ENCODE results near the gene PLB1. TPM values are rescaled to one million over a fixed set of nuclear protein-coding genes. Genes with fewer than 3 reads are reported as not detected.

PLB1 gene
- total RNA-seq, 2 experiments from 2014 or later: 0.25 to 0.50 TPM

GRCh38 chr2:28598484-28598883, 102.6 kb downstream of the PLB1 start:
- CTCF ChIA-PET: interaction anchor here (2.4 to 7.4 kb wide), 2 partner anchors 31 to 153 kb away, joined by 10 to 156 read pairs; partner anchors contain the start of gene PPP1CB
- Mint-ChIP-seq H3K9me3 (no peaks in the 10 kb centered on the region), H3K36me3 (ENCODE audit: low read depth) (no peaks in the 10 kb centered on the region), H3K27me3 (no peaks in the 10 kb centered on the region), H3K27ac (no peak overlapping the region), H3K4me3 (no peak overlapping the region), H3K4me1 (ENCODE audit: low read depth) (peaks cover 15% of the 10 kb centered on the region)
- TF ChIP-seq, protein P1, sequence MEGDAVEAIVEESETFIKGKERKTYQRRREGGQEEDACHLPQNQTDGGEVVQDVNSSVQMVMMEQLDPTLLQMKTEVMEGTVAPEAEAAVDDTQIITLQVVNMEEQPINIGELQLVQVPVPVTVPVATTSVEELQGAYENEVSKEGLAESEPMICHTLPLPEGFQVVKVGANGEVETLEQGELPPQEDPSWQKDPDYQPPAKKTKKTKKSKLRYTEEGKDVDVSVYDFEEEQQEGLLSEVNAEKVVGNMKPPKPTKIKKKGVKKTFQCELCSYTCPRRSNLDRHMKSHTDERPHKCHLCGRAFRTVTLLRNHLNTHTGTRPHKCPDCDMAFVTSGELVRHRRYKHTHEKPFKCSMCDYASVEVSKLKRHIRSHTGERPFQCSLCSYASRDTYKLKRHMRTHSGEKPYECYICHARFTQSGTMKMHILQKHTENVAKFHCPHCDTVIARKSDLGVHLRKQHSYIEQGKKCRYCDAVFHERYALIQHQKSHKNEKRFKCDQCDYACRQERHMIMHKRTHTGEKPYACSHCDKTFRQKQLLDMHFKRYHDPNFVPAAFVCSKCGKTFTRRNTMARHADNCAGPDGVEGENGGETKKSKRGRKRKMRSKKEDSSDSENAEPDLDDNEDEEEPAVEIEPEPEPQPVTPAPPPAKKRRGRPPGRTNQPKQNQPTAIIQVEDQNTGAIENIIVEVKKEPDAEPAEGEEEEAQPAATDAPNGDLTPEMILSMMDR (IDR thresholded peaks at IDR 0.05): no peak
- DNase-seq (no peak), ATAC-seq (no peak)
- intact Hi-C loops (cut with micrococcal nuclease): no loop called here
- POLR2A ChIA-PET: interaction anchor here (1.3 to 1.7 kb wide), 2 partner anchors 10 to 11 kb away, joined by 3 to 5 read pairs; no protein-coding TSS in a partner anchor

GRCh38 chr2:28600181-28600580, 104.3 kb downstream of the PLB1 start:
- intact Hi-C loops (cut with micrococcal nuclease): no loop called here
- H3K27me3 Mint-ChIP-seq: no peaks in the 10 kb centered on the region
- H3K4me1 Mint-ChIP-seq (ENCODE audit: low read depth): peaks cover 2% of the 10 kb centered on the region
- no peak overlapping the region for H3K4me3 Mint-ChIP-seq
- CTCF ChIA-PET: no interaction called here
- POLR2A ChIA-PET: no interaction called here
- TF ChIP-seq, protein P1 (IDR thresholded peaks at IDR 0.05): no peak
- H3K27ac Mint-ChIP-seq: no peak overlapping the region
- ATAC-seq (no peak), DNase-seq (no peak)
- H3K9me3 Mint-ChIP-seq: no peaks in the 10 kb centered on the region
- no peaks in the 10 kb centered on the region for H3K36me3 Mint-ChIP-seq (ENCODE audit: low read depth)

- TF ChIP-seq, protein P1 (IDR thresholded peaks at IDR 0.05): no peak
- no peak overlapping the region for H3K4me3 Mint-ChIP-seq
- DNase-seq (no peak), ATAC-seq (no peak)
- no peaks in the 10 kb centered on the region for H3K27me3 Mint-ChIP-seq
- no peaks in the 10 kb centered on the region for H3K36me3 Mint-ChIP-seq (ENCODE audit: low read depth)
- H3K4me1 Mint-ChIP-seq (ENCODE audit: low read depth): peaks cover 2% of the 10 kb centered on the region
- intact Hi-C loops (cut with micrococcal nuclease): no loop called here
- no peak overlapping the region for H3K27ac Mint-ChIP-seq
- POLR2A ChIA-PET: no interaction called here
- CTCF ChIA-PET: no interaction called here
- no peaks in the 10 kb centered on the region for H3K9me3 Mint-ChIP-seq
These were observed 105.8 kb downstream of the PLB1 start for GRCh38 chr2:28601616-28602015.

GRCh38 chr2:28602136-28602660, 106.3 kb downstream of the PLB1 start:
- CTCF ChIA-PET: no interaction called here
- H3K4me3 Mint-ChIP-seq: no peak overlapping the region

More at GRCh38 chr2:28602136-28602660, 106.3 kb downstream of the PLB1 start:
- ATAC-seq (no peak), DNase-seq (no peak)
- H3K27ac Mint-ChIP-seq: no peak overlapping the region
- POLR2A ChIA-PET: no interaction called here
- intact Hi-C loops (cut with micrococcal nuclease): no loop called here
- no peaks in the 10 kb centered on the region for H3K36me3 Mint-ChIP-seq (ENCODE audit: low read depth)
- H3K9me3 Mint-ChIP-seq: no peaks in the 10 kb centered on the region
- H3K27me3 Mint-ChIP-seq: no peaks in the 10 kb centered on the region
- TF ChIP-seq, protein P1 (IDR thresholded peaks at IDR 0.05): no peak
- H3K4me1 Mint-ChIP-seq (ENCODE audit: low read depth): peaks cover 2% of the 10 kb centered on the region
